HUDEP-2 (cell line): ENCODE measurements around the gene NLGN4X.

Experiments
- DNase-seq, 76 experiments: peaks; one replicate each; lab custom pipeline; 2025; ENCODE audit not compliant: unreplicated experiment in 76 of 76; lab: John Stamatoyannopoulos, UW

The NLGN4X gene

GRCh38 chrX:6159468-6159867 lies 69.2 kb downstream of the NLGN4X start:
- no peak for DNase-seq

GRCh38 chrX:6151971-6152370 lies 76.7 kb downstream of the NLGN4X start:
- no peak for DNase-seq

GRCh38 chrX:6149060-6149872 lies 79.4 kb downstream of the NLGN4X start:
- no peak for DNase-seq

DNA sequence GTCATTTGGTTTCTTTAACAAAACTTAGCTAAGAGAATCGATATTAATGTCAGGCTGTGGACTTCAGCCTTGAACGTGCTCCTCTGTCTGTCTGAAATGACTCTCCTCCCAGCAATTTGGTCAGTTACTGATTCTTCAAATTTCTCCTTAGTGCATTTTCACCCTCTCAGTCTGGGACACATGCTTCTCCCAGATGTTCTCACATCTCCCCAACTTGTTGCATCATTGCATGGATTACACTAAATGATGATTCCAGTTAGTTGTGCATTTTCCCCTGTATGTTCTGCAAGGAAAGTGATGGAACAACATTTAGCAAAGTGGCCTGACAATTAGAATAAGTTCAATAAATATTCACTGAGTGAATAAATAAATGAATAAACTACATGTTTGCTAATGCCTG lies 94.4 kb downstream of the NLGN4X start:
- no peak for DNase-seq

- DNase-seq: no peak
Observed at GRCh38 chrX:6132970-6133369, 95.7 kb downstream of the NLGN4X start.

GRCh38 chrX:6131287-6131686 lies 97.4 kb downstream of the NLGN4X start:
- DNase-seq: no peak

- DNase-seq: no peak
Observed at GRCh38 chrX:6129195-6129594, 99.5 kb downstream of the NLGN4X start.

GRCh38 chrX:6120329-6120728 lies 108.3 kb downstream of the NLGN4X start:
- no peak for DNase-seq

- DNase-seq: no peak
Observed at GRCh38 chrX:6095469-6095868, 133.2 kb downstream of the NLGN4X start.

DNA sequence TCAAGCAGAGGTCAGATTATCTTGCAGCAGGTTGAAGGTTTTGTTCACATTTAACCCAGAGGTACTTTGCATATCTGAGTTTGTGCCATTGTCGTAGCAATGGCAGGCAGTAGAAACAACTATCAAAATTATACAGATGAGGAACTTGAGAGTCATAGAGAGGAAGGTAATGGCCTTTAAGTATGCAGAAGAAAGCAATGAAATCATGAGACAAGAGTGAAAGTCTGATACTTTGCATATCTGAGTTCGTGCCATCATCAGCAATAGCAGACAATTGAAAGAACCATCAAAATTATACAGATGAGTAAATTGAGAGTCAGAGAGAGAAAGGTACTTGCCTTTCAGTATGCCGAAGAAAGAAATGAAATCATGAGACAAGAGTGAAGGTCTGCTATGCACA lies 154.1 kb downstream of the NLGN4X start:
- DNase-seq: no peak

DNA sequence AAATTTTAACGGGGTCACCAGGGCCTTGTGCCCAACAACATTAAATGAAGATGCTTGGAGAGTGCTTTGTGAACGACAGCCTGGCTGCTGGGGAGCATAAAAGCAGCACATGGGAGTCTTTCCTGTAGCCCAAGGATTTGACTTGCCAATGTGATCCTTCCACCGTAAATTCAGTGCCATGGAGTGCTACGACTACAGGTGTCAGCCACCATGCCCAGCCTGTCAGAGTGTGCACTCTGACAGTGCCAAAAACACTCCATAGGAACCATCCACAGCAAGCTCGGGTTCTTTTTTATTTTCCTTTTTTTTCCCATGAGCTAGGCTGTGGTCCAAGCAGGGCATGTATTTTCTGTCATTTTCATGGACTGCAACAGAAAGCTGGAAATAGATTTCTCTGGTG lies 156.9 kb downstream of the NLGN4X start:
- no peak for DNase-seq

DNA sequence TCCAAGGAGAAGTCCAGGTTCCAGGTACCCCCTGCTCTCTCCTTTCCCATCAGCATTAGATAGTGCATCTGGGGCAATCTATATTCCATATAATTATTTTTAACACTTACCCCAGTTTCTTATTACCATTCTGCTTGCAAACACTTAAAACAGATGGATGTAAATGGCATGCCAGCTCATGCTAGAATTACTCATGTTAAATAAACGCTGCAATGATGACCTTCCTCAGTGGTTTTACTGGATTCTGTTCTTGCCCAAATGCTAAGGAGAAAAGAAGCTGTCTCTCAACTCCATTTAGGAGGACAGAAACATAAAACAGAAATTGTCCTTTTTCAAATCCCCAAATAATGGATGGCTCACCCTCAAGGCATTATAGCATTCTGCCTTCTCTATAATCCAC lies 161.1 kb downstream of the NLGN4X start:
- DNase-seq: no peak

DNA sequence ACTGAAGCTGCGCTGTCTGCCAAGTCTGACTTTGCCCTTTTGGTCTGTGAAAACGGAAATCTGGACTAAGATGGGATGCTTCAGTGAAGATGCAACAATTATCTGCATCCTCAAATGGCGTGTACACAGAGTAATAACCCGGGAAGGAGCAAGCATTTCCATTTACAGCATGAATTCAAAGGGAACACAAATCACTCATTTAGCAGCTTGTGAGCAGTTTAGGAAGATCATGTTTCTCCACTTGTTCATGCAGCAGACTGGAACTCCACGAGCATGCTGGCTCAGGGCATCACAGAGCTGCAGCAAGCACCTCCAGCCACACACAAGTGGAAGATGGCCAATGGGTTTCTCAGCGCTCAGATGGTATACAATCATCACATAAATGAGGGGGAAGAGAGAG lies 175.5 kb downstream of the NLGN4X start:
- no peak for DNase-seq

- no peak for DNase-seq
Observed at GRCh38 chrX:6052111-6052745, 176.4 kb downstream of the NLGN4X start.

DNA sequence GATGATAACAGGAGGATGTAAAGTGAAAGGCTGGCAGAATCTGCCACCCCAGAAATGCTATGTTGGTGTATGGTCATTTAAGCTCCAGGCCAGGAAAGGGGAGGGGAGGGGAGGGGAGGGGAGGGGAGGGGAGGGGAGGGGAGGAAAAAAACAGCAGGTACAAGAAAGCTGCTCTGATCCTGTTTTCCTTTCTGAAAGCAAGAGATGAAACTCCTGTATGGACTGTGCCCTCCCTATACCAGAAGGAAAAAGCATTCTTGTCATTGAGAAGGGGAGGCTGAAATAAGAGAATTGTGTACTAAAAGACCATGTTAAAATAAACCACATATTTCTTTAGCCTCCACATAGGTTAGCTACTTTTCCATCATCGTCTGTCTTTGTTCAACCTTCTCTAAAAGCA lies 179.5 kb downstream of the NLGN4X start:
- DNase-seq: no peak

DNA sequence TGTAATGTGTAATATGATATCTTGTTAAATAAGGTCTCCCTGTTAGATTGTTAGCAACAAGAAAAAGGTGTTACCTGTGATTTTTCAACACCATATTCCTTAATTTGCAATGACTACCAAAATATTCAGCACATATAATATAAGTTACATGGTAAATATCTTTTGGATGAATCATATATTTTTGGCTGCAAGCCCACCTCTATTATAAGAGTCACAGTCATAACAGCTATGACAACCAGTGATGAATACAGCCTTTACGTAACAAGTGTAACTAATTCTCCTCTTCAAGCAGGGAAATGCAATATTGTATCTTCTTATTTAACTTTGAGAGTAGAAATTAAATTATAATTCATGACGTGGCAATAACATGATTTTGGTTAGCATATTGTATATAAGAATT lies 187.0 kb downstream of the NLGN4X start:
- DNase-seq: no peak

DNA sequence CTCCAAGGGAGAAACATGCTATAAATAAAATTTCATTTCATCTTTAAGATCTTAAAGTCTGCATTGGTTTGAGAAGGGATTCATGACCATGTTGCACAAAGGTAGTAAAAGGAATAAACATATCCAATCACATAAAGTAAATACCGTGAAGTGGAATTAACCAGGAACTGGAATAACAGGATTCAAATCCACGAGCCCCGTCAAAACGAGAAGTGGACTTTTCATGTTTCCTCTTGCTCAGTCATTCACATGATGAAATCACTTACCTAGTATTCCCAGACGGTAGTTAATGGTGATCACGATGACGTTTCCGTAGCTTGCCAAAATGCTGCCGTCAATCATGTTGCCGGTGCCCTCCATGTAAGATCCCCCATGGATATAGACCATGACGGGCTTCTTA lies 199.7 kb downstream of the NLGN4X start:
- no peak for DNase-seq

- no peak for DNase-seq
Observed at GRCh38 chrX:6026980-6027379, 201.7 kb downstream of the NLGN4X start.

- no peak for DNase-seq
Observed at GRCh38 chrX:6026429-6026828, 202.2 kb downstream of the NLGN4X start.

GRCh38 chrX:6024204-6024603 lies 204.5 kb downstream of the NLGN4X start:
- DNase-seq: no peak

DNA sequence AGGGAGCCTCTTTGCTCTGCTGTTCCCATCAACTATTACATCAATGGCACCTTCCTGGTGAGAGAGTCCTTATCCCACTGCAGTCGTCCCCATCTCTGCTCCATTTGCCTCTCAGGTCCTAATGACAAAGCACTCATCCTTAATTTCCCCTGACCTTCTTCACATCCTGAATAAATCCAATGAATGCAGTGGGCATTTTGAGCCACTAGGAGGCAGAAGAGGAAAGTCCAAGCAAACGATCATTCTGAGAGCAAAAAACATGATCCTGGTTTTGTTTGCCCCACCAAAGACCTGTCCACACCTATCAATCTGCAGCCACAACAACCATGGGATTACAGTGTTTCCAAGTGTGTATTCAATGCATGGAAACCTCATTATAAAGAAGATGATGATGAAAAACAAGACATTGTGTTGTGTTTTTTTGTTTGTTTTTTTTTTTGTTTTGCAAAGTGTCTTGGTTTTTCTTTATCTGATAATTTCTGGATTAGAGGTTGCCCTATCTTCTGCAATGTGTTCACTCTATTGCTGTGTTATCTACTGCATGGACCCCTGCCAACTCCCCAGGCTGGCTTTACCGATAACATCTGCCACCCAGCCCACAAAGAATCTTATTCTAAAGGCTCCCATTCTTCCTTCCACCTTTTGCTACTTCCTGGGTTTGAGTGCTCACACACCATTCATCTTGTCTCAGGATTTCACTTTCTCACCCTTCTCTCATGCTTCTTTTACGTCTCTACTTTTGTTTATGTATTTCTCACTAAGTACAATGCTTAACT lies 207.2 kb downstream of the NLGN4X start:
- peak in 2 of 76 experiments; percentile 0 to 1 for DNase-seq

GRCh38 chrX:6019076-6019475 lies 209.6 kb downstream of the NLGN4X start:
- no peak for DNase-seq
